Right cardiac atrium (tissue), 5 donors: ENCODE measurements around the gene OR6A2. TPM values are rescaled to one million over a fixed set of nuclear protein-coding genes. Genes with fewer than 3 reads are reported as not detected.

Experiments
- ATAC-seq, 2 donors: fragments of 200-7000 bp; cut with Tn5 transposase; one replicate each; pipeline versions ENCODE4 v1.8.0 to v1.9.1; 2020; ENCODE audit warnings: moderate library complexity in 2 of 2, mild to moderate bottlenecking in 1 of 2
- DNase-seq, 3 donors: peaks; one replicate each; pipeline ENCODE4 v3.0.0-alpha.2; 2020
- H3K27ac ChIP-seq: one replicate; pipeline ENCODE4 v1.5.1; 2013; ENCODE audit warnings: mild to moderate bottlenecking, low read length, control low read depth, moderate library complexity
- H3K27me3 ChIP-seq: one replicate; pipeline ENCODE4 v1.6.1; 2013; ENCODE audit not compliant: control insufficient read depth, insufficient read depth
- H3K4me1 ChIP-seq: one replicate; pipeline ENCODE4 v1.6.1; 2013; ENCODE audit warnings: low read length; ENCODE audit not compliant: control insufficient read depth, insufficient read depth
- H3K4me3 ChIP-seq: one replicate; pipeline ENCODE4 v1.5.1; 2013; ENCODE audit warnings: low read length, control low read depth
- H3K9me3 ChIP-seq: one replicate; pipeline ENCODE4 v1.6.1; 2013; ENCODE audit warnings: low read length; ENCODE audit not compliant: control insufficient read depth
- WGBS: extraction: QIAGEN DNeasy Blood & Tissue Kit; methylation state at CpG from one replicate; pipeline ENCODE4 v1.1.7; 2013; 5-methylcytosine and 5-hydroxymethylcytosine counted together
- intact Hi-C, 4 donors: fragments of 100-400 bp; cut with DNase I; formaldehyde crosslinking; loops; one replicate each; pipeline versions ENCODE4 v1.11.0 to v1.14.0; 2022 to 2023
- polyA plus RNA-seq: library from polyadenylated mRNA; stranded (reverse); fragments of 200-250 nt; gene quantifications from one replicate; pipeline ENCODE4 v1.2.3, GENCODE V29; 2013
- total RNA-seq, 4 donors: library from RNA; stranded (reverse); fragmentation: NEBNext Ultra II Directional; extraction: Animal tissue kit (Norgen Biotek cat#: 25700); gene quantifications; one replicate each; pipeline ENCODE4 v1.2.1, GENCODE V29; 2021
- donor health status: healthy with polysubstance abuse.
- donor health status: DM: no; HTN: yes; CAD: no.
- donor health status: DM: no; HTN: no; CAD: no.
- donor health status: DM: no; HTN: yes; CAD: no; lungs with severe emphysema.
- donor health status: DM: yes; HTN: yes; CAD: no.

Gene OR6A2
- total and polyA plus RNA-seq, 5 donors = 0.06 to 0.08 TPM; not detected in 3

GRCh38 chr11:6755953-6756347 is 43.5 kb downstream of the OR6A2 start:
- Histone ChIP-seq H3K4me1 (no peaks in the 10 kb centered on the region), H3K4me3 (no peak overlapping the region), H3K9me3 (no peaks in the 10 kb centered on the region), H3K27ac (no peak overlapping the region), H3K27me3 (no peaks in the 10 kb centered on the region)
- DNase-seq (no peak), ATAC-seq (no peak)
- intact Hi-C loops = no loop called here
- 92% methylated on average over 1 of the region's 1 CpG for WGBS

GRCh38 chr11:6755303-6755952 is 44.1 kb downstream of the OR6A2 start:
- Histone ChIP-seq H3K4me1 (no peaks in the 10 kb centered on the region), H3K9me3 (no peaks in the 10 kb centered on the region), H3K4me3 (no peak overlapping the region), H3K27ac (no peak overlapping the region), H3K27me3 (no peaks in the 10 kb centered on the region)
- ATAC-seq (peak; percentile 57 to 60), DNase-seq (no peak)
- intact Hi-C loops = no loop called here
- WGBS = 5% methylated on average over 5 of the region's 5 CpGs

- intact Hi-C loops = no loop called here
- H3K9me3 ChIP-seq = no peaks in the 10 kb centered on the region
- no peak overlapping the region for H3K4me3 ChIP-seq
- 63% methylated on average over 3 of the region's 3 CpGs for WGBS
- ATAC-seq (no peak), DNase-seq (no peak)
- H3K27ac ChIP-seq = no peak overlapping the region
- H3K27me3 ChIP-seq = no peaks in the 10 kb centered on the region
- H3K4me1 ChIP-seq = no peaks in the 10 kb centered on the region
These were observed 52.3 kb downstream of the OR6A2 start for GRCh38 chr11:6747097-6747668.

GRCh38 chr11:6746626-6747025 is 52.9 kb downstream of the OR6A2 start:
- ATAC-seq (peak in 1 of 2 donors; percentile 11), DNase-seq (no peak)
- no peaks in the 10 kb centered on the region for H3K27me3 ChIP-seq
- H3K4me3 ChIP-seq = peak overlapping the region; percentile 39
- H3K27ac ChIP-seq = peak overlapping the region; percentile 84
- intact Hi-C loops = no loop called here
- no peaks in the 10 kb centered on the region for H3K4me1 ChIP-seq
- WGBS = 61% methylated on average over 1 of the region's 1 CpG
- H3K9me3 ChIP-seq = no peaks in the 10 kb centered on the region

- Histone ChIP-seq H3K27me3 (no peaks in the 10 kb centered on the region), H3K4me3 (peak overlapping the region; percentile 39), H3K9me3 (no peaks in the 10 kb centered on the region), H3K27ac (peak overlapping the region; percentile 84), H3K4me1 (no peaks in the 10 kb centered on the region)
- WGBS = 36% methylated on average over 5 of the region's 5 CpGs
- intact Hi-C loops = no loop called here
- ATAC-seq (peak; percentile 64), DNase-seq (no peak)
These were observed 53.3 kb downstream of the OR6A2 start for GRCh38 chr11:6746086-6746618.

GRCh38 chr11:6745465-6746015 is 53.9 kb downstream of the OR6A2 start:
- Histone ChIP-seq H3K27ac (no peak overlapping the region), H3K9me3 (no peaks in the 10 kb centered on the region), H3K27me3 (no peaks in the 10 kb centered on the region), H3K4me1 (no peaks in the 10 kb centered on the region), H3K4me3 (peak overlapping the region; percentile 39)
- intact Hi-C loops = no loop called here
- DNase-seq = no peak
- WGBS = 40% methylated on average over 2 of the region's 2 CpGs
- peak in 1 of 2 donors; percentile 19 for ATAC-seq

GRCh38 chr11:6745018-6745417 is 54.5 kb downstream of the OR6A2 start:
- ATAC-seq = no peak
- Histone ChIP-seq H3K27ac (no peak overlapping the region), H3K4me3 (peak overlapping the region; percentile 39), H3K27me3 (no peaks in the 10 kb centered on the region), H3K9me3 (no peaks in the 10 kb centered on the region), H3K4me1 (no peaks in the 10 kb centered on the region)
- 77% methylated on average over 4 of the region's 4 CpGs for WGBS
- no peak for DNase-seq
- intact Hi-C loops = no loop called here

- H3K27ac ChIP-seq = no peak overlapping the region
- no peaks in the 10 kb centered on the region for H3K9me3 ChIP-seq
- H3K27me3 ChIP-seq = no peaks in the 10 kb centered on the region
- H3K4me3 ChIP-seq = no peak overlapping the region
- intact Hi-C loops = no loop called here
- H3K4me1 ChIP-seq = no peaks in the 10 kb centered on the region
- no peak for ATAC-seq
- WGBS = 69% methylated on average over 7 of the region's 7 CpGs
- no peak for DNase-seq
These were observed 57.2 kb downstream of the OR6A2 start for GRCh38 chr11:6742260-6742659.

Other genes with a start within 250 kb of the OR6A2 start
- 10 to 100 TPM; 15.8 to 21.7 (median 18.7) TPM for gene RRP8, start 196.1 kb downstream of the OR6A2 start, total RNA-seq
- 18.2 TPM for gene RRP8, start 196.1 kb downstream of the OR6A2 start, polyA plus RNA-seq
- 100 to 1,000 TPM; 176 to 196 (median 192) TPM for gene ILK, start 195.9 kb downstream of the OR6A2 start, total RNA-seq
- 180 TPM for gene ILK, start 195.9 kb downstream of the OR6A2 start, polyA plus RNA-seq
- gene TAF10, start 187.5 kb downstream of the OR6A2 start, total RNA-seq = 100 to 1,000 TPM in 2 of 4 donors, 10 to 100 TPM in 2; 96.9 to 115 (median 99.1) TPM
- gene TAF10, start 187.5 kb downstream of the OR6A2 start, polyA plus RNA-seq = 100 TPM
- 10 to 100 TPM; 56.7 to 98.3 (median 78.2) TPM for gene TPP1, start 180.3 kb downstream of the OR6A2 start, total RNA-seq
- gene TPP1, start 180.3 kb downstream of the OR6A2 start, polyA plus RNA-seq = 52.6 TPM
- 10 to 100 TPM; 12.4 to 19.2 (median 14.9) TPM for gene DCHS1, start 143.9 kb downstream of the OR6A2 start, total RNA-seq
- gene DCHS1, start 143.9 kb downstream of the OR6A2 start, polyA plus RNA-seq = 6.4 TPM
- gene MRPL17, start 116.3 kb downstream of the OR6A2 start, total RNA-seq = 10 to 100 TPM; 36.7 to 45.1 (median 41.9) TPM
- 44.7 TPM for gene MRPL17, start 116.3 kb downstream of the OR6A2 start, polyA plus RNA-seq
- gene OR2AG2, start 27.7 kb downstream of the OR6A2 start, total RNA-seq = not detected
- not detected for gene OR2AG2, start 27.7 kb downstream of the OR6A2 start, polyA plus RNA-seq
- gene OR2AG1, start 16.7 kb downstream of the OR6A2 start, total RNA-seq = not detected
- not detected for gene OR2AG1, start 16.7 kb downstream of the OR6A2 start, polyA plus RNA-seq
- gene OR10A5, start 46.0 kb upstream of the OR6A2 start, total RNA-seq = not detected
- gene OR10A5, start 46.0 kb upstream of the OR6A2 start, polyA plus RNA-seq = not detected
- gene OR10A2, start 63.4 kb upstream of the OR6A2 start, total RNA-seq = not detected
- not detected for gene OR10A2, start 63.4 kb upstream of the OR6A2 start, polyA plus RNA-seq
- not detected for gene OR10A4, start 76.9 kb upstream of the OR6A2 start, total RNA-seq
- not detected for gene OR10A4, start 76.9 kb upstream of the OR6A2 start, polyA plus RNA-seq
- gene OR2D2, start 92.8 kb upstream of the OR6A2 start, total RNA-seq = not detected
- gene OR2D2, start 92.8 kb upstream of the OR6A2 start, polyA plus RNA-seq = not detected
- gene OR2D3, start 121.3 kb upstream of the OR6A2 start, total RNA-seq = not detected
- not detected for gene OR2D3, start 121.3 kb upstream of the OR6A2 start, polyA plus RNA-seq
- gene ZNF215, start 126.7 kb upstream of the OR6A2 start, total RNA-seq = 1 to 10 TPM in 1 of 4 donors, under 1 TPM in 3; 0.54 to 1.0 (median 0.81) TPM
- gene ZNF215, start 126.7 kb upstream of the OR6A2 start, polyA plus RNA-seq = 0.14 TPM
- gene ZNF214, start 220.7 kb upstream of the OR6A2 start, total RNA-seq = 1 to 10 TPM; 1.5 to 2.1 (median 2.1) TPM
- 0.48 TPM for gene ZNF214, start 220.7 kb upstream of the OR6A2 start, polyA plus RNA-seq
- gene NLRP14, start 220.8 kb upstream of the OR6A2 start, total RNA-seq = under 1 TPM in 1 of 4 donors, not detected in 3; 0.08 TPM
- gene NLRP14, start 220.8 kb upstream of the OR6A2 start, polyA plus RNA-seq = 0.05 TPM